Measurements from ENCODE around the gene HSD17B12.

GRCh38 chr11:43819926-43820325 is 139.4 kb downstream of the HSD17B12 start:
- TF ChIP-seq EZH2 (IDR thresholded peaks at IDR 0.05) (no peak), EZH2phosphoT487 (IDR thresholded peaks at IDR 0.05) (no peak)
- TF ChIP-seq, protein P1, sequence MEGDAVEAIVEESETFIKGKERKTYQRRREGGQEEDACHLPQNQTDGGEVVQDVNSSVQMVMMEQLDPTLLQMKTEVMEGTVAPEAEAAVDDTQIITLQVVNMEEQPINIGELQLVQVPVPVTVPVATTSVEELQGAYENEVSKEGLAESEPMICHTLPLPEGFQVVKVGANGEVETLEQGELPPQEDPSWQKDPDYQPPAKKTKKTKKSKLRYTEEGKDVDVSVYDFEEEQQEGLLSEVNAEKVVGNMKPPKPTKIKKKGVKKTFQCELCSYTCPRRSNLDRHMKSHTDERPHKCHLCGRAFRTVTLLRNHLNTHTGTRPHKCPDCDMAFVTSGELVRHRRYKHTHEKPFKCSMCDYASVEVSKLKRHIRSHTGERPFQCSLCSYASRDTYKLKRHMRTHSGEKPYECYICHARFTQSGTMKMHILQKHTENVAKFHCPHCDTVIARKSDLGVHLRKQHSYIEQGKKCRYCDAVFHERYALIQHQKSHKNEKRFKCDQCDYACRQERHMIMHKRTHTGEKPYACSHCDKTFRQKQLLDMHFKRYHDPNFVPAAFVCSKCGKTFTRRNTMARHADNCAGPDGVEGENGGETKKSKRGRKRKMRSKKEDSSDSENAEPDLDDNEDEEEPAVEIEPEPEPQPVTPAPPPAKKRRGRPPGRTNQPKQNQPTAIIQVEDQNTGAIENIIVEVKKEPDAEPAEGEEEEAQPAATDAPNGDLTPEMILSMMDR (IDR thresholded peaks at IDR 0.05): no peak

All from neural progenitor cell (in vitro differentiated cells).